ENCODE measurements around the gene TTYH2.

The TTYH2 gene

GRCh38 chr17:74270333-74270732, 57.0 kb downstream of the TTYH2 start:
- no peak for DNase-seq
- no peak overlapping the region for H3K4me3 ChIP-seq
- no peak for TF ChIP-seq CTCF (IDR thresholded peaks at IDR 0.05)
- no peaks in the 10 kb centered on the region for H3K4me1 ChIP-seq
- intact Hi-C loops (cut with DNase I; ENCODE audit: low total_unique reads): no loop called here
- H3K27me3 ChIP-seq: peaks cover 0 to 63% of the 10 kb centered on the region in 2 donors
- no peak overlapping the region for H3K27ac ChIP-seq
- H3K9me3 ChIP-seq: no peaks in the 10 kb centered on the region
- H3K36me3 ChIP-seq: no peaks in the 10 kb centered on the region

- DNase-seq: no peak
- Histone ChIP-seq H3K4me1 (no peaks in the 10 kb centered on the region), H3K27ac (no peak overlapping the region), H3K36me3 (no peaks in the 10 kb centered on the region), H3K4me3 (no peak overlapping the region), H3K9me3 (no peaks in the 10 kb centered on the region), H3K27me3 (peaks cover 0 to 72% of the 10 kb centered on the region in 2 donors)
- TF ChIP-seq CTCF (IDR thresholded peaks at IDR 0.05): no peak
- intact Hi-C loops (cut with DNase I; ENCODE audit: low total_unique reads): no loop called here
Observed at GRCh38 chr17:74271281-74271680, 57.9 kb downstream of the TTYH2 start.

- TF ChIP-seq CTCF (IDR thresholded peaks at IDR 0.05): no peak
- H3K27ac ChIP-seq: no peak overlapping the region
- no peak overlapping the region for H3K4me3 ChIP-seq
- H3K36me3 ChIP-seq: no peaks in the 10 kb centered on the region
- H3K27me3 ChIP-seq: peaks cover 0 to 70% of the 10 kb centered on the region in 2 donors
- peak in 1 of 2 donors; percentile 26 for DNase-seq
- no peaks in the 10 kb centered on the region for H3K4me1 ChIP-seq
- no peaks in the 10 kb centered on the region for H3K9me3 ChIP-seq
- intact Hi-C loops (cut with DNase I; ENCODE audit: low total_unique reads): no loop called here
Observed at GRCh38 chr17:74271901-74272561, 58.7 kb downstream of the TTYH2 start.

- intact Hi-C loops (cut with DNase I; ENCODE audit: low total_unique reads): no loop called here
- peaks cover 0 to 68% of the 10 kb centered on the region in 2 donors for H3K27me3 ChIP-seq
- H3K4me3 ChIP-seq: no peak overlapping the region
- no peak for TF ChIP-seq CTCF (IDR thresholded peaks at IDR 0.05)
- no peak overlapping the region for H3K27ac ChIP-seq
- H3K9me3 ChIP-seq: no peaks in the 10 kb centered on the region
- DNase-seq: no peak
- no peaks in the 10 kb centered on the region for H3K36me3 ChIP-seq
- H3K4me1 ChIP-seq: no peaks in the 10 kb centered on the region
Observed at GRCh38 chr17:74272731-74273201, 59.4 kb downstream of the TTYH2 start.

- Histone ChIP-seq H3K27me3 (peaks cover 0 to 58% of the 10 kb centered on the region in 2 donors), H3K36me3 (no peaks in the 10 kb centered on the region), H3K4me1 (no peaks in the 10 kb centered on the region), H3K27ac (no peak within 1 kb of the TSS), H3K4me3 (no peak within 1 kb of the TSS), H3K9me3 (no peaks in the 10 kb centered on the region)
- no peak for DNase-seq
- no peak for TF ChIP-seq CTCF (IDR thresholded peaks at IDR 0.05)
- intact Hi-C loops (cut with DNase I; ENCODE audit: low total_unique reads): no loop called here
Observed at GRCh38 chr17:74274060-74274708, 60.8 kb downstream of the TTYH2 start, which contains the start of gene DNAI2. DNAI2 (plus strand) TSS chr17:74274234; CDS start chr17:74281818, 7,584 bp downstream.
